ENCODE data around the gene PLPPR3. TPM values are rescaled to one million over a fixed set of nuclear protein-coding genes. Genes with fewer than 3 reads are reported as not detected.
"Not testable (repeated sequence)": the region's sequence is repeated elsewhere in the genome, so short reads cannot be mapped to it uniquely, and the experiment has no call there.

Gene PLPPR3
- polyA plus RNA-seq, 3 donors from 2014 or later: not detected

DNA sequence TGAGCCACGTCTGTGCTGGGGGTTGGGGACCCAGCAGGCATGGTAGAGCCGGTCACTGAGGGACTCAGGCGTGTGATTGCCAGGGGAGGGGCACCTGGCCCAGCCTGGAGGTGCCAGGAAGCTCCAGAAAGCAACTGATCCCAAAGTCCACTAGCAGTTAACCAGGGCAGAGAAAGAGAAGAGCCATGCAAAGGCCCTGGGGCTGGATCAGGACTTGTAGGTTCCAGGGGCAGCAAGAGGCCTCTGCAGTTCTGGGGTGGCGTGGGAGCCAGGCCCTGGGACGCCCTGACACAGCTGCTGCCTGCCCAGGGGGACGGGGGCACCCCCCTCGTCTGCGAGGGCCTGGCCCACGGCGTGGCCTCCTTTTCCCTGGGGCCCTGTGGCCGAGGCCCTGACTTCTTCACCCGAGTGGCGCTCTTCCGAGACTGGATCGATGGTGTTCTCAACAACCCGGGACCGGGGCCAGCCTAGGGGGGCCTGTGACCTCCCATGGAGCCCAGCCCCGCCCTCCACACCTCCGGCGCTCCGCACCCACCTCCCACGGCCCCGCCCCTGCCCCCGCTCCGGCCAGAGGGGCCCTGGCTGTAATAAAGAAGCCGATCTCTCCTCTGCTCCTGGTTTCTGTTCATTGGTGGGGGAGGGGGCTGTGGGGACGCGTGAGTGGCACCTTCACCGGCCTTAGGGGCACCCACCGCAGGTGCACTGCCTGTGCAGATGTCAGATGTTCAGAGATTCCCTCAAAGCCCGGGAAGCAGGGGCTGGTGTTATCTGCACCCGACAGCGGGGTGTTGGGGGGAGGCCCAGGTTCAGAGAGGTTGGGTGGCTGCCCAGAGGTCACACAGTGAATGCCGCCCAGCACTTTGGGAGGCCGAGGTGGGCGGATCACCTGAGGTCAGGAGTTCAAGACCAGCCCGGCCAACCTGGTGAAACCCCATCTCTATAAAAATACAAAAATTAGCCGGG is 9.9 kb upstream of the PLPPR3 start:
- H3K9me3 Mint-ChIP-seq: no peaks in the 10 kb centered on the region
- H3K4me3 Mint-ChIP-seq: no peak overlapping the region

DNA sequence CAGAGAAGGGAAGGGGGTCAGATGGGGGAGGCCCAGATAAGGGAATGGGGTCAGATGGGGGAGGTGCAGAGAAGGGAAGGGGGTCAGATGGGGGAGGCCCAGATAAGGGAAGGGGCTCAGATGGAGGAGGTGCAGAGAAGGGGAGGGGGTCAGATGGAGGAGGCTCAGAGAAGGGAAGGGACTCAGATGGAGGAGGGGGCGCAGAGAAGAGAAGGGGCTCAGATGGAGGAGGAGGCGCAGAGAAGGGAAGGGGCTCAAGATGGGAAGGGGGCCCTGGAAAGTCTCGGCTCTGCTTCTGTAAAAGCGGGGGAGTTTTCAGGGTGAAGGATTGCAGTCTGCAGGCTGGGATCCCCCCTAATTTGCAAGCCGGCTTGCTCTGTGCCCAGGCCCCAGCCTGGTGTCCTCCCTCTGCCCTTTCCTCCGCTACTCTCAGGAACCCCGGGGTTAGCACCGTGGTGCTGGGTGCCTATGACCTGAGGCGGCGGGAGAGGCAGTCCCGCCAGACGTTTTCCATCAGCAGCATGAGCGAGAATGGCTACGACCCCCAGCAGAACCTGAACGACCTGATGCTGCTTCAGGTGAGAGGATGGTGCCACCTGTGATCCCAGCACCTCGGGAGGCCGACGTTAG is 7.5 kb upstream of the PLPPR3 start:
- no peak for DNase-seq
- H3K9me3 Mint-ChIP-seq: no peaks in the 10 kb centered on the region
- no peak overlapping the region for H3K27ac Mint-ChIP-seq

More for the DNA sequence above, 9.9 kb upstream of the PLPPR3 start:
- Mint-ChIP-seq H3K36me3 (no peaks in the 10 kb centered on the region), H3K4me1 (no peaks in the 10 kb centered on the region), H3K27ac (no peak overlapping the region), H3K27me3 (ENCODE audit: low read depth in 3 of 3) (peaks cover 1 to 3% (median 3%) of the 10 kb centered on the region in 3 donors)
- DNase-seq: no peak

DNA sequence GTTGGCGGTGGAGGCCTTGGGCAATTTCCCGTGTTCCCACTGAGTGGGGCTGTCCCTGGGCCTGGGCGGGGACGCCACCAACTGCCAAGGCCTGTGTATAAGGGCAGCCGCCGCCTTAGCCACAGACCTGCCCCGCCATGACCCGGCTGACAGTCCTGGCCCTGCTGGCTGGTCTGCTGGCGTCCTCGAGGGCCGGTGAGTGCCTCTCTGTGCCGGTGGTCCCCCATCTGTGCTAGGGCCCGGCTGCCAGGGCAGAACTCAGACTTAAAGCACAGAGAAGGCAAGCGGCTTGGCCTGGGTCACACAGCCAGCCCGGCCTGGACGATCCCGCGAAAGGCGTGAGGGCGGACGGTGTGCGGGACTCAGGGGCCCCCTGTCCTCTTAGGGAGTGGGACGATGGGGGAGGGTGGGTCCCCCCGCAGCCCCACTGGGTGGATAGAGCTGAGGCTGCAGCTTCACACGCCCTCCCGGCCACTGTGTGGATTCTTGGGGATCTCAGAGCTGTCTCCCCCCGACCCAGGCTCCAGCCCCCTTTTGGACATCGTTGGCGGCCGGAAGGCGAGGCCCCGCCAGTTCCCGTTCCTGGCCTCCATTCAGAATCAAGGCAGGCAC is 6.1 kb upstream of the PLPPR3 start, which contains the start of gene AZU1:
TSS of gene AZU1 (plus strand) at position 128 of the 612 bp plus-strand sequence. CDS start at position 138, 10 bp downstream.
- H3K27me3 Mint-ChIP-seq (ENCODE audit: low read depth in 3 of 3): peaks cover 0 to 6% (median 1%) of the 10 kb centered on the region in 3 donors
- no peak within 1 kb of the TSS for H3K4me3 Mint-ChIP-seq
- H3K4me1 Mint-ChIP-seq: no peaks in the 10 kb centered on the region
- no peaks in the 10 kb centered on the region for H3K36me3 Mint-ChIP-seq
- no peak within 1 kb of the TSS for H3K27ac Mint-ChIP-seq
- no peak for DNase-seq
- H3K9me3 Mint-ChIP-seq: no peaks in the 10 kb centered on the region

More for the DNA sequence above, 7.5 kb upstream of the PLPPR3 start:
- H3K27me3 Mint-ChIP-seq (ENCODE audit: low read depth in 3 of 3): peaks cover 0 to 3% (median 1%) of the 10 kb centered on the region in 3 donors
- no peaks in the 10 kb centered on the region for H3K4me1 Mint-ChIP-seq
- H3K4me3 Mint-ChIP-seq: no peak overlapping the region
- no peaks in the 10 kb centered on the region for H3K36me3 Mint-ChIP-seq

DNA sequence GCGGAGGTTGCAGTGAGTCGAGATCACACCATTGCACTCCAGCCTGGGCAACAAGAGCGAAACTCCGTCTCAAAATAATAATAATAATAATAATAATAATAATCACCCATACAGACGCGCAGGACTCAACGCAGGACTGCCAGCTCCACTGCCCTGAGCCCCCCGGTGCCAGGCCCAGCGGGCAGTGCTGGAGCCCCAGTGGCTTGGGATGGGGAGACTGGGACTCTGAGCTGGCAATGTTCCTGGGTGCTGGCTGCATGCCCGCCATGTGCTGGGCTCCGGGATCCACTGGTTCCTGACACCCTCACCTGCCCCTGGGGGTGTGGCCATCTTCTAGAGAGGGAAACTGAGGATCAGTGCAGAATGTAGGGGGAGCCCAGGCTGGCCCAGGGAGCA is 5.6 kb upstream of the PLPPR3 start:
- H3K9me3 Mint-ChIP-seq: no peaks in the 10 kb centered on the region
- H3K4me1 Mint-ChIP-seq: no peaks in the 10 kb centered on the region
- no peak overlapping the region for H3K27ac Mint-ChIP-seq
- no peaks in the 10 kb centered on the region for H3K36me3 Mint-ChIP-seq
- no peak for DNase-seq
- H3K4me3 Mint-ChIP-seq: no peak overlapping the region
- peaks cover 0 to 6% (median 1%) of the 10 kb centered on the region in 3 donors for H3K27me3 Mint-ChIP-seq (ENCODE audit: low read depth in 3 of 3)

DNA sequence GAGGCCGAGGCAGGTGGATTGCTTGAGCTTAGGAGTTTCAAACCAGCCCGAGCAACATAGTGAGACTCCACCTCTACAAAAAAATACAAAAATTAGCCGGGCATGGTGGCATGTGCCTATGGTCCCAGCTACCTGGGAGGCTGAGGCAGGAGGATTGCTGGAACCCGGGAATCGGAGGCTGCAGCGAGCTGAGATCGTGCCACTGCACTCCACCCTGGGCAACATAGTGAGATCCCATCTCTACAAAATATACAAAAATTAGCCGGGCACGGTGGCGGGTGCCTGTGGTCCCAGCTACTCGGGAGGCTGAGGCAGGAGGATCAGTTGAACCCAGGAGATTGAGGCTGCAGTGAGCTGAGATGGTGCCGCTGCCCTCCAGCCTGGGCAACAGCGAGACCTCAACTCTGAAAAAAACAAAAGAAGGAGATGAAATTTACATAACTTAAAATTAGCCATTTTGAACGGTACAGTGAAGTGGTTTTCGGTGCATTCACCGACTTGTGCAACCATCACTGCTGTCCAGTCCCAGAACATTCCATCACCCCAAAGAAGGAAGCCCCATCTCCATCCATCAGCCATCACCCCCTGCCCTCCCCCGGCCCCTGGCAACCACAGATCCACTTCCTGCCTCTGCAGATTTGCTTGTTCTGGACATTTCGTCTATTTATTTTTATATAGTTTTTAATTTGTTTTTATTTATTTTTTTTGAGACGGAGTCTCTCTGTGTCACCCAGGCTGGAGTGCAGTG is 4.3 kb upstream of the PLPPR3 start:
- no peaks in the 10 kb centered on the region for H3K4me1 Mint-ChIP-seq
- H3K4me3 Mint-ChIP-seq: no peak overlapping the region
- peaks cover 0 to 6% (median 1%) of the 10 kb centered on the region in 3 donors for H3K27me3 Mint-ChIP-seq (ENCODE audit: low read depth in 3 of 3)
- no peaks in the 10 kb centered on the region for H3K36me3 Mint-ChIP-seq
- no peaks in the 10 kb centered on the region for H3K9me3 Mint-ChIP-seq
- H3K27ac Mint-ChIP-seq: no peak overlapping the region
- DNase-seq: no peak

DNA sequence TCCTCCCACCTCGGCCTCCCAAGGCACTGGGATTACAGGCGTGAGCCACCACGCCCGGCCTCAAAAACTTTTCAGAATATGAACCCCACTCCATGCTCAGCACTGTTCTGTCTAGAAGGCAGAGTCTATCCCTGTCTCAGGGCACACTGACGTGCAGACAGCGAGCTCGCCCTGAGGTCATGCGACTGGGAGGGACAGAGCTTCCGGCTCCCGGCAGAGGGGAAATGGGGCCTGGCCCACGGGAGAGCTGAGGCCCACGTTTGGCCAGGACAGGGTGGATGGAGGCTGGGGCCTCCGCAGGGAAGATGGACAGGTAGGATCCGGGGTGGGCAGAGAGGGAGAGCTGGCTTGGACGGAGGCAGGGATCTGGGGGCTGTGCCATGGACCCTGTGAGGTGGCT is 3.1 kb upstream of the PLPPR3 start:
- no peak overlapping the region for H3K27ac Mint-ChIP-seq
- H3K4me3 Mint-ChIP-seq: no peak overlapping the region
- H3K27me3 Mint-ChIP-seq (ENCODE audit: low read depth in 3 of 3): peaks cover 1 to 9% (median 6%) of the 10 kb centered on the region in 3 donors
- H3K36me3 Mint-ChIP-seq: no peaks in the 10 kb centered on the region
- no peaks in the 10 kb centered on the region for H3K9me3 Mint-ChIP-seq
- DNase-seq: no peak
- H3K4me1 Mint-ChIP-seq: no peaks in the 10 kb centered on the region

DNA sequence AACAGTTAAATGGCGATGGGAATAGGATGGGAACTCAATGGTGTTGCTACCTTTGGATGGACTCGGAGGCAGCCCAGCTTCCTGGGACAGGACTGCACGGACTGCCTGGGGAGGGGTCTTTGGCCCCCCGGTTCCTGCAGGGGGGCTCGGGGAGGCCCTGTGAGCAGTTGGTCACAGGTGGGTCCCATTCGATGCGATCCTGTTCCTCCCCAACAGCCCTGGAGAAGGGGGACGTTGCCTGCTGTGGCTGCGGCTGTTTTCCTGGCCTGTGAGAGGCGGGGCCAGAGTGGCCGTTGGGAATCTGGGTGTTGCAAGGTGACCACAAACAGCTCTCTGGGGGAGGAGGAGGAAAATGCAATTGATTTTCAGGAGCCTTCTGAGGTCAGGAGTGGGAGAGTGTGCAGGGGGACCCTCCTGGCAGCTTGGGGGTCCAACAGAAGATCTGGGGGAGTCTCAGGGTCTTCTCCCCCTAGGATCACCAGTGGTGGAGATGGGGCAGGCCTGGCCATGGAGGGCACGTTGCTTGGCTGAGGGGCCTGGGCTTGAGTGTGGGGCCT is 1.9 kb upstream of the PLPPR3 start:
- Mint-ChIP-seq H3K4me1 (no peaks in the 10 kb centered on the region), H3K36me3 (no peaks in the 10 kb centered on the region), H3K9me3 (no peaks in the 10 kb centered on the region), H3K27ac (no peak overlapping the region), H3K27me3 (ENCODE audit: low read depth in 3 of 3) (peaks cover 0 to 7% (median 6%) of the 10 kb centered on the region in 3 donors), H3K4me3 (no peak overlapping the region)
- DNase-seq: no peak

DNA sequence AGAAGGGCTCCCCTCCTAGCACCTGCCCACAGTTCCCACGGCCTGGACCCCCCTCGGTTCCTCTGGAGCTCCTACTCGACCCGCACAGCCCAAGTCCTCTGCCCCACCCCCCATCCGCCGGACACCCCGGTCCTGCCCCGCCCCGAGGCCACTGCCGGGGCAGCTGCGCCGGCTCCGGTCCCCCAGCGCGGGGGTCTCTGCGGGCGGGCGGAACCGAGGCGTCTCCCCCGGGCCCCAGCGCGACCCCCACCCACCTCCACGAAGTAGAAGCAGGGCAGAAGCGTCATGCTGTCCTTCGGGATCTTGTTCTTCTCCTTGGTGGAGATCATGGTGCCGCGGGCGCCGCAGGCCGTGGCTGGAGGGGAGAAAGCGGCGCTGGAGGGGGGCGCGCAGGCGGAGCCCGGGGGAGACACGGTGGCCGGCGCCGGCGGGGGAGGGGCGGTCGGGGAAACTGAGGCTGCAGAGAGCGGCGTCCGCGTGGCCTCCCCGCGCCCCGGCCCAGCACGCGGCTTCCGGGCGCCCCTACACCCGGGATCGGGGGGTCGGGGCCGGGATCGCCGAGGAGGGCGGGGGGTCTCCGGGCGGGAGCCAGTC is 427 bp downstream of the PLPPR3 start:
- Mint-ChIP-seq H3K4me1 (no peaks in the 10 kb centered on the region), H3K4me3 (no peak overlapping the region), H3K27ac (no peak overlapping the region), H3K9me3 (peaks cover 0 to 2% (median 0%) of the 10 kb centered on the region in 6 donors), H3K27me3 (ENCODE audit: low read depth in 3 of 3) (peaks cover 6 to 7% (median 7%) of the 10 kb centered on the region in 3 donors), H3K36me3 (peaks cover 3 to 6% (median 5%) of the 10 kb centered on the region in 3 donors)
- no peak for DNase-seq

DNA sequence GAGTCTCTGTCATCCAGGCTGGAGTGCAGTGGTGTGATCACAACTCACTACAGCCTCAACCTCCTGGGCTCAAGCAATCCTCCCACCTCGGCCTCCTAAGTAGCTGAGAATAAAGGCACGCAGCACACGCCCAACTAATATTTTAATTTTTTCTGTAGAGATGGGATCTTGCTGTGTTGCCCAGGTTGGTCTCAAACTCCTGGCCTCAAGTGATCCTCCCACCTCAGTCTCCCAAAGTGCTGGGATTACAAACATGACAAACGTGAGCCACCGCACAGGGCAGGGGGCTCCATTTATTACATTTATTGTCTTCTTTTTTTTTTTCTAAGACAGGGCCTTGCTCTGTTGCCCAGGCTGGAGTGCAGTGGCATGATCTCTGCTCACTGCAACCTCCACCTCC is 1.5 kb downstream of the PLPPR3 start:
- H3K27me3 Mint-ChIP-seq (ENCODE audit: low read depth in 3 of 3): peaks cover 8 to 13% (median 13%) of the 10 kb centered on the region in 3 donors
- not testable (repeated sequence) for H3K4me3 Mint-ChIP-seq, H3K4me1 Mint-ChIP-seq, H3K27ac Mint-ChIP-seq, H3K9me3 Mint-ChIP-seq, DNase-seq
- peaks cover 4 to 11% (median 11%) of the 10 kb centered on the region in 3 donors for H3K36me3 Mint-ChIP-seq

DNA sequence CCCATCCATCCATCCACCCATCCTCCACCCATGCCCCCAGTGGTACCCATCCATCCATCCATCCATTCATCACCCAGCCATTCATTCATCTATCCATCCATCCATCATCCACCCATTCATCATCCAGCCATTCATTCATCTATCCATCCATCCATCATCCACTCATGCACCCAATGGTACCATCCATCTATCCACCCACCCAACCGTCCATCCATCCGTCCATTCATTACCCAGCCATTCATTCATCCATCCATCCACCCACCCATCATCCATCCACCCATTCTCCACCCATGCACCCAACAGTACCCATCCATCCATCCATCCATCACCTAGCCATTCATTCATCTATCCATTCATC is 5.3 kb downstream of the PLPPR3 start:
- Mint-ChIP-seq H3K27ac (peak overlapping the region in 4 of 6 donors; percentile 20 to 72 (median 38)), H3K9me3 (peaks cover 0 to 2% (median 0%) of the 10 kb centered on the region in 6 donors), H3K4me3 (peak overlapping the region in 1 of 5 donors; percentile 27), H3K4me1 (no peaks in the 10 kb centered on the region), H3K36me3 (peaks cover 6 to 14% (median 11%) of the 10 kb centered on the region in 3 donors), H3K27me3 (ENCODE audit: low read depth in 3 of 3) (peaks cover 17 to 25% (median 17%) of the 10 kb centered on the region in 3 donors)
- DNase-seq: no peak

DNA sequence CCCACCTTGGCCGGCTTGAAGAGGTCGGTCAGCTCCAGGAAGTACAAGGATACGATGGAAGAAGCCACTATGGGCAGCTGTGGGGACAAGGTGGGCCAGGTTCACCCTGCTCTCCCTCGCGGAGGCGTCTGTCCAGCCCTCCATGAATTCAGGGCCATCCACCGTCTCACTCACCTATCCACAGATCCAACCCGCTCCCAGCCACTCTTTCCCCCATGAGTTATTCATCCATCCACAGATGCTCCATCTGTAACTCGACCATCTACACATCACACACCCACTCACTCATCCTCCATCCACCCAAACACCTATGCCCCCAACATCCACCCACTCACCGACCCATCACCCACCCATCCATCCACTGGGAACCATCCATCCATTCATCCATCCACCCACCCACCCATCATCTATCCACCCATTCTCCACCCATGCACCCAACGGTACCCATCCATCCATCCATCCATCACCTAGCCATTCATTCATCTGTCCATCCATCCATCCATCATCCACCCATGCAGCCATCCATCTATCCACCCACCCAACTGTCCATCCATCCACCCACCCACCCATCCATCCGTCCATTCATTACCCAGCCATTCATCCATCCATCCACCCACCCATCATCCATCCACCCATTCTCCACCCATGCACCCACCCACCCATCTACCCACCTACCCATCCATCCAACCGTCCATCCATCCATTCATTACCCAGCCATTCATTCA is 5.8 kb downstream of the PLPPR3 start:
- peak overlapping the region in 3 of 6 donors; percentile 37 to 57 (median 39) for H3K27ac Mint-ChIP-seq
- peaks cover 19 to 29% (median 21%) of the 10 kb centered on the region in 3 donors for H3K27me3 Mint-ChIP-seq (ENCODE audit: low read depth in 3 of 3)
- peaks cover 8 to 16% (median 14%) of the 10 kb centered on the region in 3 donors for H3K36me3 Mint-ChIP-seq
- DNase-seq: no peak
- peaks cover 0 to 2% (median 0%) of the 10 kb centered on the region in 6 donors for H3K9me3 Mint-ChIP-seq
- H3K4me1 Mint-ChIP-seq: no peaks in the 10 kb centered on the region
- H3K4me3 Mint-ChIP-seq: no peak overlapping the region

DNA sequence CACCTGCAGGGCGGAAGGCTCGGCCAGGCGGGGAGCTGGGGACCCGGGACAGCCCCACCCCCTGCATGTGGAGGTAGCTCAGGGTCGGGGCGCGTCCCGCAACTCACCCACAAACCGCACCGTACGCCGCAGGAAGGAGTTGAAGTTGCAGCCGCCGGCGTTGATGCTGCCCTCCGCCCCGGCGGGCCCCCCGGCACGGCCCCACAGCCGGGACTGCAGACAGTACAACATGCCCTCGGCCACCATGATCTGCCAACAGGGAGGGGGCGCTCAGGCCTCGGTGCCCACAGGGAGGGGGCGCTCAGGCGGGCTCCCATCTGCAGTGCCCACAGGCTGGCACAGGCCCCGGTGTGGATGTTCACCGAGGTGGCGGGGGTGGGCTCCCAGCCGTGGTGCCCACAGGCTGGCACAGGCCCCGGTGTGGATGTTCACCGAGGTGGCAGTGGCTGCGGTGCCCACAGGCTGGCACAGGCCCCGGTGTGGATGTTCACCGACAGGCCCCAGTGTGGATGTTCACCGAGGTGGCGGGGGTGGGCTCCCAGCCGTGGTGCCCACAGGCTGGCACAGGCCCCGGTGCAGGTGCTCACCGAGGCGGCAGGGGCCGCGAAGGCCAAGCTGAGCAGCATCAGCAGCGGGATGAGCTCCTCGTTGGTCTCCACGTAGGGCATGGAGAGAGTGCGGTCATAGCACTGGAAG is 6.5 kb downstream of the PLPPR3 start:
- Mint-ChIP-seq H3K27me3 (ENCODE audit: low read depth in 3 of 3) (peaks cover 16 to 29% (median 23%) of the 10 kb centered on the region in 3 donors), H3K27ac (no peak overlapping the region), H3K9me3 (peaks cover 0 to 2% (median 0%) of the 10 kb centered on the region in 6 donors), H3K4me1 (no peaks in the 10 kb centered on the region), H3K36me3 (peaks cover 8 to 16% (median 14%) of the 10 kb centered on the region in 3 donors), H3K4me3 (no peak overlapping the region)
- DNase-seq: no peak
